Prostate gland (tissue), 2 donors: ENCODE results near the gene FAM163B. TPM values are rescaled to one million over a fixed set of nuclear protein-coding genes. Genes with fewer than 3 reads are reported as not detected.

Experiments used
- DNase-seq: peaks from one replicate; pipeline ENCODE4 v3.0.0-alpha.2; 2019; ENCODE audit warnings: low spot score
- H3K27ac ChIP-seq, 2 donors: fragments of 200-600 bp; sonication (generic); 2 replicates each; pipeline ENCODE4 v1.5.1; 2017 to 2019
- H3K27me3 ChIP-seq: fragments of 200-600 bp; sonication (generic); replicated peaks from 2 replicates; pipeline ENCODE4 v1.5.1; 2019; ENCODE audit not compliant: insufficient read depth
- H3K36me3 ChIP-seq, 2 donors: fragments of 200-600 bp; sonication (generic); 1 replicate in 1 of 2; 2 replicates in 1 of 2; pipeline versions ENCODE4 v1.5.1 to v1.8.1; 2017 to 2019
- H3K4me1 ChIP-seq: fragments of 200-600 bp; sonication (generic); replicated peaks from 2 replicates; pipeline ENCODE4 v1.5.1; 2019
- H3K4me3 ChIP-seq, 2 donors: fragments of 200-600 bp; sonication (generic); 2 replicates each; pipeline ENCODE4 v1.5.1; 2017 to 2019
- H3K9me3 ChIP-seq: fragments of 200-600 bp; sonication (generic); 2 replicates; pipeline ENCODE4 v1.5.1; 2017
- POLR2A ChIP-seq: fragments of 450-650 bp; IDR thresholded peaks from one replicate; pipeline ENCODE4 v1.6.1; 2016; ENCODE audit warnings: antibody characterized with exemption, mild to moderate bottlenecking
- POLR2AphosphoS5 ChIP-seq: sonication (generic); formaldehyde crosslinking; IDR thresholded peaks from one replicate; pipeline ENCODE4 v1.6.1; 2017; ENCODE audit warnings: antibody characterized with exemption
- WGBS: methylation state at CpG from one replicate; pipeline ENCODE4 v1.1.5; 2018; 5-methylcytosine and 5-hydroxymethylcytosine counted together
- intact Hi-C: fragments of 100-400 bp; cut with DNase I; formaldehyde crosslinking; loops from one replicate; pipeline ENCODE4 v1.14.2; 2022
- total RNA-seq, 2 donors: library from RNA; depleted of rRNA; stranded (reverse); fragments of >200 nt; gene quantifications; one replicate each; pipeline ENCODE4 v1.1.0, GENCODE V29; 2016
- TF ChIP-seq, protein P1 (sequence below), 4 experiments: fragments of 200-600 bp in 2 of 4; fragments of 450-650 bp in 2 of 4; sonication (generic) in 2 of 4; IDR thresholded peaks; 1 replicate in 3 of 4; 2 replicates in 1 of 4; pipeline ENCODE4 v1.5.1; 2016 to 2019; ENCODE audit warnings: antibody characterized with exemption in 4 of 4, mild to moderate bottlenecking in 2 of 4, moderate library complexity in 2 of 4

FAM163B gene
- under 1 TPM in 1 of 2 donors, not detected in 1; 0.85 TPM for total RNA-seq

DNA sequence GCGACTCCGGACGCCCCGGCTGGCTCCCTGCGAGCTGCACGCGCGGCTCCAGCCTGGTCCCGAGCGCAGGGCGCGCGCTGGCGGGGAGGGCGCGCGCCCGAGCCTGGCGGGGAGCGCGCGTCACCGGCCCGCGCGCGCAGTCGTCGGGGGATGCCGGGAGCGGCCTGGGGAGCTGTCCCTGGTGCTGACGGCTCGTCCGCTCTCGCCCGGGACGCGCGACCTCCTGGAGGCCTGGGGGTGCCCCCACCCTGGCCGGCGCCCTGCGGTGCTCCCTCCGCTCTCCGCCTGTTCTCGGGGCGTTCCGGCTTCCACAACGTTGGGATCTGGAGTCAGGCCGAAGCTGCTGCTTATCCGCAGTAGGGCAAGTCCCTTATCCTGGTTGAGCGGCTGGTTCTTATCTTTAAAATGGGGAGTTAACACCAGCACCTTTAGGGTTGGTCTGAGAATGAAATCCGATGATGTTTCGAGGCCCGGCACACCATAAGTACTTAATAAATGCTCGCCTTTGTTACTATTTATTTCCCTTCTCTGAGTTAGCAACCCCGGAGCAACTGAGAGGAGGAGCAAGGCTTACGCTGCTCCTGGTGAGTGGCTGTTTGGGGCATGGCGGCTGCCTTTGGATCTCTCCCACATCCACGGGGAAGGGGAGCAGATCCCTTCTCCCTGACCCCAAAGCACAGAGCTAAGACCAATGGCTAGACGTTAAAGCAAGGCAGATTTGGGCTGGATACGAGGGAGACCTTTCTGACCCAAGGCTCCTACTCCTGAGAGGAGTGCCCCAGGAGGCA, at the start of gene FAM163B:
FAM163B (minus strand) TSS at position 79 of the 788 bp plus-strand sequence. CDS start 29,166 bp downstream, outside the sequence.
- Histone ChIP-seq H3K36me3 (no peaks in the 10 kb centered on the region), H3K4me3 (peak within 1 kb of the TSS in 1 of 2 donors; percentile 17), H3K9me3 (no peaks in the 10 kb centered on the region), H3K4me1 (no peaks in the 10 kb centered on the region), H3K27ac (no peak within 1 kb of the TSS), H3K27me3 (peaks cover 12% of the 10 kb centered on the region)
- TF ChIP-seq POLR2AphosphoS5 = no peak
- no peak for TF ChIP-seq POLR2A
- TF ChIP-seq, protein P1, sequence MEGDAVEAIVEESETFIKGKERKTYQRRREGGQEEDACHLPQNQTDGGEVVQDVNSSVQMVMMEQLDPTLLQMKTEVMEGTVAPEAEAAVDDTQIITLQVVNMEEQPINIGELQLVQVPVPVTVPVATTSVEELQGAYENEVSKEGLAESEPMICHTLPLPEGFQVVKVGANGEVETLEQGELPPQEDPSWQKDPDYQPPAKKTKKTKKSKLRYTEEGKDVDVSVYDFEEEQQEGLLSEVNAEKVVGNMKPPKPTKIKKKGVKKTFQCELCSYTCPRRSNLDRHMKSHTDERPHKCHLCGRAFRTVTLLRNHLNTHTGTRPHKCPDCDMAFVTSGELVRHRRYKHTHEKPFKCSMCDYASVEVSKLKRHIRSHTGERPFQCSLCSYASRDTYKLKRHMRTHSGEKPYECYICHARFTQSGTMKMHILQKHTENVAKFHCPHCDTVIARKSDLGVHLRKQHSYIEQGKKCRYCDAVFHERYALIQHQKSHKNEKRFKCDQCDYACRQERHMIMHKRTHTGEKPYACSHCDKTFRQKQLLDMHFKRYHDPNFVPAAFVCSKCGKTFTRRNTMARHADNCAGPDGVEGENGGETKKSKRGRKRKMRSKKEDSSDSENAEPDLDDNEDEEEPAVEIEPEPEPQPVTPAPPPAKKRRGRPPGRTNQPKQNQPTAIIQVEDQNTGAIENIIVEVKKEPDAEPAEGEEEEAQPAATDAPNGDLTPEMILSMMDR (IDR thresholded peaks at IDR 0.05) = no peak
- intact Hi-C loops = no loop called here
- WGBS = 11% methylated on average over 60 of the region's 61 CpGs
- peak; percentile 13 for DNase-seq

DNA sequence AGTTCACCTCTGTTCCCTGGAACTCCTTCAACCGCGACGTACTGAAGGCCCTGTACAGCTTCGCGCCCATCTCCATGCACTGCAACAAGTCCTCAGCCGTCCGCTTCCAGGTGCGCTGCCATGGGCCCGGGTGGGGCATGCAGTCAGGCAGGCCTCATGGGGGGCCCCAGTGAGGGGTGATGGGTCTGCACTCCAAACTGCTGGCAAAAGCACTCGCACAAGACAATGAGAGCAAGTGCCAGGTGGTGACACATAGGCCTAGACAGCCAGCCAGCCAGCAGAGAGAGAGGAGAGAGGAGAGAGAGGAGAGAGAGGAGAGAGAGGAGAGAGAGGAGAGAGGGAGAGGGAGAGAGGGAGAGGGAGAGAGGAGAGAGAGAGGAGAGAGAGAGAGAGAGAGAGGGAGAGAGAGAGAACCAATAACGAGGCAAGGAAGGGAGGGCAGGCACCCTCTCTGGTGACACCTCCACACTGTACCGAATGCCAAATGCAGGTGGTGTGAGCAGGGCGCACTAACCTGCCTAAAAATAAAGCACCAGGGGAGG, 48.0 kb upstream of the FAM163B start:
- Histone ChIP-seq H3K4me3 (no peak overlapping the region), H3K36me3 (no peaks in the 10 kb centered on the region), H3K9me3 (no peaks in the 10 kb centered on the region), H3K4me1 (peaks cover 2% of the 10 kb centered on the region), H3K27ac (no peak overlapping the region), H3K27me3 (peaks cover 12% of the 10 kb centered on the region)
- TF ChIP-seq, protein P1 (IDR thresholded peaks at IDR 0.05) = peak in 1 of 4 experiments; percentile 18
- no peak for TF ChIP-seq POLR2A
- DNase-seq = no peak
- WGBS = 30% methylated on average over 13 of the region's 13 CpGs
- intact Hi-C loops = no loop called here

DNA sequence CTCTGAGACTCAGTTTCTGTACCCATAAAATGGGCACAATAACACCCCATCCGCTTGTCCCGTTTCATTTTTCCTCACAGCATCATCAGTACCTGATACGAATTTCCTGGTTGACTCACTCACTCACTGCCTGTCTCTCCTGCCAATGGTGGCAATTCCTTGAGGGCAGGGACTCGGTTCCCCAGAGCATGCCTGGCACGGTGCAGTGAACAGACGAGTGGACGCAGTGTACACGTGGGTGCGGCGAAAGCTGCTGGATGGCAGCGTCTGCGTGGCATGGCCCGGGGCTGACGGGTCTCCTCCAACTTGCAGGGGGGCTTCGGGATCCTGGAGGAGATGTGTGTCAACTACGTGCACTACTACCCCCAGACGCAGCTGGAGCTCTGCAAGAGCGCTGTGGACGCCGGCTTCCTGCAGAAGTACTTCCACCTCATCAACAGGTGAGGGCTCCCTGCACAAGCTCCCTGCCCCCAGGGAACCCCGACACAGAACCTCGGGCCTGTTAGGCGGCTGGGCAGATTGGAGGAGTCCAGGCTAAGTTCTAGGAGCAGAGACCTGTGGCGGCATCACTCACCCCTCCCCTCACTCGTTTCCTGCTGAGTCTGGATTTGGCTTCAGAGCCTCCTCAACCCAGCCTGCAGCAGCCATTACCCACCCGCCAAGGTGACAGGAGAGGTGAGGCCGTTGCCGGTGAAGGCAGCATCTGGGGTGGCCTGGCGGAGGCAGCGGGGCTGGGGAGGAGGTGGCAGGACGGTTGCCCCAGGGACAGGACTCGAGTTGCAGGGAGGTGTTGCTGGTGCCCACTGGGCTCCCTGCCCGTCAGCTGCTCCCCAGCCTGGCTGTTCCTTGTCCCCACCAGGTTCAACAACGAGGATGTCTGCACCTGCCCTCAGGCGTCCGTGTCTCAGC, 47.3 kb upstream of the FAM163B start:
- no peak overlapping the region for H3K4me3 ChIP-seq
- DNase-seq = no peak
- intact Hi-C loops = no loop called here
- no peaks in the 10 kb centered on the region for H3K9me3 ChIP-seq
- peaks cover 15% of the 10 kb centered on the region for H3K27me3 ChIP-seq
- peaks cover 2% of the 10 kb centered on the region for H3K4me1 ChIP-seq
- H3K36me3 ChIP-seq = no peaks in the 10 kb centered on the region
- WGBS = 54% methylated on average over 36 of the region's 36 CpGs
- TF ChIP-seq POLR2A (no peak), POLR2AphosphoS5 (no peak)
- TF ChIP-seq, protein P1 (IDR thresholded peaks at IDR 0.05) = no peak
- no peak overlapping the region for H3K27ac ChIP-seq

DNA sequence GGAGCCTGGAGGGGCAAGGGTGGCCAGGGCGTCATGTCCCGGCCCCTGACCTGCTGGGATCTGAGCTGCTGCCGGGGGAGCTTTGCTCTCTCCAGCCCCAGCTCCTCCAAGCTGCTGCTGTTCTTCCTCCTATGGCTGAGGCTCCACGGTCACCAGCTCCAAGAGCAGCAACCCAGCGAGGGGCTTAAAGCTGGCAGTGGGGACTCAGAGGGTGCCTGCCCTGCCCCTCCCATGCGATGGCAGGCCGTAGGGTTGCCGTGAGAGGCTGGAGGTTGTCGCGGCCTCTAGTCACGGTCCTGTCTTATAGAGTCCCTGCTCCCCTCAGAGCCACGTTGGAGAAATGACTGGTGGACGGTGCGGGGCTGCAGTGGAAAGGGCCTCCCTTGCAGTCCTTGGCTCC, 46.5 kb upstream of the FAM163B start:
- H3K27ac ChIP-seq = no peak overlapping the region
- WGBS = 59% methylated on average over 14 of the region's 14 CpGs
- H3K27me3 ChIP-seq = peaks cover 17% of the 10 kb centered on the region
- no peaks in the 10 kb centered on the region for H3K9me3 ChIP-seq
- no peak for DNase-seq
- H3K36me3 ChIP-seq = no peaks in the 10 kb centered on the region
- intact Hi-C loops = no loop called here
- no peak overlapping the region for H3K4me3 ChIP-seq
- TF ChIP-seq, protein P1 (IDR thresholded peaks at IDR 0.05) = no peak
- TF ChIP-seq POLR2A (no peak), POLR2AphosphoS5 (no peak)
- H3K4me1 ChIP-seq = peaks cover 2% of the 10 kb centered on the region
